NB4 (cell line): ENCODE data around the gene MICOS13.

Experiments
- CTCF ChIP-seq: IDR thresholded peaks from one replicate; pipeline ENCODE4 v1.5.1; 2012; ENCODE audit warnings: low read depth, low read length
- MAX ChIP-seq: IDR thresholded peaks from 2 replicates; pipeline ENCODE4 v1.6.1; 2011; ENCODE audit warnings: low read depth, low read length
- MYC ChIP-seq: IDR thresholded peaks from 2 replicates; pipeline ENCODE4 v1.6.1; 2011; ENCODE audit warnings: low read depth, low read length
- POLR2A ChIP-seq: IDR thresholded peaks from 2 replicates; pipeline ENCODE4 v1.6.1; 2011; ENCODE audit warnings: mild to moderate bottlenecking; ENCODE audit not compliant: insufficient read length; ENCODE audit errors: extremely low read depth

- no peak for TF ChIP-seq CTCF
- TF ChIP-seq MAX: no peak
- TF ChIP-seq POLR2A: no peak
- no peak for TF ChIP-seq MYC
Observed at GRCh38 chr19:5669212-5669611, 11.1 kb downstream of the MICOS13 start.
